Activated T-cell treated with anti-CD3 and anti-CD28 coated beads, Interleukin-2, amount 50 U/mL, for 24 hours (primary cell): ENCODE data around the gene TMA7.

Source experiments
- DNase-seq: peaks from one replicate; pipeline ENCODE4 v3.0.0-alpha.2; 2020
- H3K27ac Mint-ChIP-seq: 2 replicates; pipeline ENCODE4 v1.8.0; 2020; ENCODE audit warnings: mild to moderate bottlenecking, mixed read lengths
- H3K27me3 Mint-ChIP-seq: 2 replicates; pipeline ENCODE4 v1.8.0; 2020; ENCODE audit warnings: mixed read lengths
- H3K36me3 Mint-ChIP-seq: 2 replicates; pipeline ENCODE4 v1.8.0; 2020; ENCODE audit warnings: low read depth, mixed read lengths
- H3K4me1 Mint-ChIP-seq: 2 replicates; pipeline ENCODE4 v1.8.0; 2020; ENCODE audit warnings: low read depth, mixed read lengths
- H3K4me3 Mint-ChIP-seq: 2 replicates; pipeline ENCODE4 v1.8.0; 2020; ENCODE audit warnings: mild to moderate bottlenecking, moderate library complexity, mixed read lengths
- H3K9me3 Mint-ChIP-seq: 2 replicates; pipeline ENCODE4 v1.8.0; 2020; ENCODE audit warnings: mixed read lengths

TMA7 gene

DNA sequence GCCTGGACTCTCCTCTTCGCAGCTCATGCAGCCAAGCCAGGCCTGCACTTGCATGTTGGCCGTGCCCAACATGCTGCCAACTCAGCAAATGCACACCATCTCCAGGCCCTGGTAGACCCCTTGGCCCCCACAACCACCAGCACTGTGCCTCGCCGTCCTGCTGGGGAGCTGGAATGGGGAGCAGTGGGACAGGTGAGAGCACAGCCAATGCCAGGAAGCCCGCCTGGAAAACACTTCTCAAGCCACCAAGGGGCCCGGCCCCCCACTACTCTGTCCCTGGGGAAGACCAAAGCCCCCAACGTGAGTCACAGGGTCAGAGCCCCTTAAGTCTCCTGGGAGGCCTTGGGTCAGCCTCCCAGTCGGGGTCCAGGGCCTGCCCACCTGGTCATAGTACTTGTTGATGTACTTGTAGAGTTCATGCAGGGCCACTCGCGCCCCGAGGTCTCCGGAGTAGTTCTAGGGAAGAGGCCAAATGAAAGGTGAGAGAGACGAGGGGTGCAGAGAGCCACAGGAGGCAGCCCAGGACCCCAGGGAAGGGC, 34.6 kb upstream of the TMA7 start:
- Mint-ChIP-seq H3K27me3 (no peaks in the 10 kb centered on the region), H3K9me3 (no peaks in the 10 kb centered on the region), H3K36me3 (no peaks in the 10 kb centered on the region), H3K4me1 (no peaks in the 10 kb centered on the region), H3K27ac (no peak overlapping the region), H3K4me3 (no peak overlapping the region)
- peak; percentile 22 for DNase-seq

DNA sequence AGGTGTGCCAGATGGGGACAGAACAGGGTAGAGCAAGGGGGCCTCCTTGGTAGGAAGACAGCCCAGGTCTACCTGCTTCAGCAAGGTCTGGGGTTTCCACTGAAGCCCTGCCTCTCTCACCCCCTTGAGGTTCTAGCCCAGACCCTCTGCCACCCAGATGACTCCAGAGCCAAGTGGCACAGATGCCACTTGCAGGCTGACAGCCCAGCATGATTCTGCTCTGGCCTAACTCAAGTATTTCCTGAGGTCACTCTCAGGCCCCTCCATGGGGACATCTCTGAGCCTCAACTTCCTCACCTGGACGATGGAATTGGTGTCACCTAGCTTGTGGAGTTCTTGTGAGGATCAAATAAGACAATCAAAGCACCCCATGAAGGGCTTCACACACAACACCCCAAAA, 34.1 kb upstream of the TMA7 start:
- Mint-ChIP-seq H3K4me3 (no peak overlapping the region), H3K27ac (no peak overlapping the region), H3K9me3 (no peaks in the 10 kb centered on the region), H3K27me3 (no peaks in the 10 kb centered on the region), H3K4me1 (no peaks in the 10 kb centered on the region), H3K36me3 (no peaks in the 10 kb centered on the region)
- peak; percentile 17 for DNase-seq

DNA sequence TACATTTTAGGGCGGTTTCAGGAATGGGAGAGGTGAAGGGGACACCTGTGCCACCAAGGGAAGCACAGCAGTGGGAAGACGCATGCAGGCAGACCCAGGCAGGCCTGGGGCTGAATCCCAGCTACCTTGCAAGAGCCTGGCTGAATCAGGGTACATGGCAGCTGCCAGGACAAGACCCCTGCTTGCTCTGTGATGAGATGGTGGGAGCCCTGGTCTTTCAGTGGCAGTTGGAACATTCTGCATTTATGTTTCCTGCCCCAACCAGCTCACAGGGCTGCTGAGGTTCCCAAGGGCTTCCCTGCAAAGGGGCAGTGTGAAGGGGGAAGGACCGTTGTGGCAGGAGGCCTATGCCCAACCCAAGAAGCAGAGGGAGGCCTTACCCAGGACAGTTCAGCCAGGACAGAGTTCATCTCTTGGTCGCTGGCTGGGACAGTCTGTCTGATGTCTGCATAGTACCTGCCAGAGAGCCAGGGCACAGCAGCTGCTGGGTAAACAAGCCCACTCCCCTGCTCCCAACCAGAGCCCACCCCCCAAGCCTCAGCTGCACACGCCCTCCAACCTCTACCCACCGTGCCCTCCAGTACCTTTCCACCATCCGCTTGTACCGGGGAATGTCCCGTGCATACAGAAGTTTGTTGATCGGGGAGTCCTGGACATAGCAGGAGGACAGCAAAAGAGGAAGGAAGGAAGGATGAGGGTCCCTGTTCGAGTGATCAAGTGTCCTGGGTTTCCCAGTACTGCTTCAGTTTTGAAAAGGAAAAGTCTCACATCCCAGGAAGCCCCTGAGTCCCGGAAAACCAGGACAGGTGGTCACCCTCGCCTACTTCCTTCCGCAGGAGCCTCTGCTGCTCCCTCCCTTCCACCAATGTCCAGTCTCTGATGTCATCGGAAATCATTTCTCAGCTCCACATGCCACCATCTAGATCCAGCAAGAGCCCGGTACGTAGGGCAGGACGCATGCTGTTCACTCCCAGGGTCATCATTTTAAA, 33.3 kb upstream of the TMA7 start:
- no peaks in the 10 kb centered on the region for H3K9me3 Mint-ChIP-seq
- no peaks in the 10 kb centered on the region for H3K27me3 Mint-ChIP-seq
- peak; percentile 17 for DNase-seq
- H3K4me1 Mint-ChIP-seq, result no peaks in the 10 kb centered on the region
- H3K4me3 Mint-ChIP-seq, result no peak overlapping the region
- H3K36me3 Mint-ChIP-seq, result no peaks in the 10 kb centered on the region
- H3K27ac Mint-ChIP-seq, result no peak overlapping the region

DNA sequence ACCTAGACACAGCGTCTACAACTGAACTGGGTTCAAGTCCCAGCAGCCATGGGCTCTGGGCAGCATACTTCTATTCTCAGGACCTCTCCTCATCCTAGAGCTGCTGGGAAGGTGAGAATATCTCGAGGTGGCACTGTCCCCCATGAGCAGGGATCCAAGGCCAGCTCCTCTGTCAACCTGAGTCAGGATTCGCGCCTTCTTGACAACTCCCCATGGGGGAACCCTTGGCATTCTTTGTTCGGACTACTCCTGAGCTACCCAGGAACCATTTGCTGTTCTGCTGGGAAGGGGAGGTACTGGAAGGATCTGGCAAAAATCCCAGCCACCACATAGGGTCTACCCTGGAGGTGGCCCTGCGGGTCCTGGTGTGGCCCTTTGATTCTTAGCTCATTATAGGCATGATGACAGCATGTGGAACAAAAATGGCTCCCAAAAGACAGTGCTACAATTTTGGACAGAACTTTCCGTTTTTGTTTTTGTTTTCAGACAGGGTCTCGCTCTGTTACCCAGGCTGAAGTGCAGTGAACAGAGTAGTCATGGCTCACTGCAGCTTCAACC, 32.4 kb upstream of the TMA7 start:
- no peaks in the 10 kb centered on the region for H3K4me1 Mint-ChIP-seq
- H3K36me3 Mint-ChIP-seq, result no peaks in the 10 kb centered on the region
- no peaks in the 10 kb centered on the region for H3K27me3 Mint-ChIP-seq
- H3K4me3 Mint-ChIP-seq, result no peak overlapping the region
- H3K27ac Mint-ChIP-seq, result no peak overlapping the region
- H3K9me3 Mint-ChIP-seq, result no peaks in the 10 kb centered on the region
- DNase-seq, result peak; percentile 8

DNA sequence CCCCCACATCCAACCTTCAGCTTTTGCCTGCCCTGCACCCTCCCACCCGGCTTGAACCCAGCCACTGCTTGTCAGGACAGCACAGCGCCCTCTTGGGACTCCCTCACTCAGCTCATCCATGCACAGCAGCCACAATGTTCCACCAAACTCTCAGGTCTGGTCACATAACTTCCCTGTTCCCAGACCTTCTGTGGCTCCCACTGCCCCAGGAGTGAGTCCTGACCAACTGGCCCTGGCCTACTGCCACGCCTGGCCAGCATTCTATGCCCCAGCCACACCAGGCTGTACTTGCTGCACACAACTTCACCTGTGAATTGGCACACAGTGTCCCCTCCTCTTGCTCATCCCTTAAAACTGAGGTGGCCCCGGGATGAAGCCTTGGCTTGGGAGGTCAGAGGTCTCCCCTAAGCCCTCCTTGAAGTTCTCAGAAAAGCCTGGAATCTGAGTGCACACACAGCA, 31.2 kb upstream of the TMA7 start:
- no peaks in the 10 kb centered on the region for H3K27me3 Mint-ChIP-seq
- H3K36me3 Mint-ChIP-seq, result no peaks in the 10 kb centered on the region
- no peak overlapping the region for H3K27ac Mint-ChIP-seq
- no peak overlapping the region for H3K4me3 Mint-ChIP-seq
- peak; percentile 23 for DNase-seq
- no peaks in the 10 kb centered on the region for H3K9me3 Mint-ChIP-seq
- H3K4me1 Mint-ChIP-seq, result no peaks in the 10 kb centered on the region

DNA sequence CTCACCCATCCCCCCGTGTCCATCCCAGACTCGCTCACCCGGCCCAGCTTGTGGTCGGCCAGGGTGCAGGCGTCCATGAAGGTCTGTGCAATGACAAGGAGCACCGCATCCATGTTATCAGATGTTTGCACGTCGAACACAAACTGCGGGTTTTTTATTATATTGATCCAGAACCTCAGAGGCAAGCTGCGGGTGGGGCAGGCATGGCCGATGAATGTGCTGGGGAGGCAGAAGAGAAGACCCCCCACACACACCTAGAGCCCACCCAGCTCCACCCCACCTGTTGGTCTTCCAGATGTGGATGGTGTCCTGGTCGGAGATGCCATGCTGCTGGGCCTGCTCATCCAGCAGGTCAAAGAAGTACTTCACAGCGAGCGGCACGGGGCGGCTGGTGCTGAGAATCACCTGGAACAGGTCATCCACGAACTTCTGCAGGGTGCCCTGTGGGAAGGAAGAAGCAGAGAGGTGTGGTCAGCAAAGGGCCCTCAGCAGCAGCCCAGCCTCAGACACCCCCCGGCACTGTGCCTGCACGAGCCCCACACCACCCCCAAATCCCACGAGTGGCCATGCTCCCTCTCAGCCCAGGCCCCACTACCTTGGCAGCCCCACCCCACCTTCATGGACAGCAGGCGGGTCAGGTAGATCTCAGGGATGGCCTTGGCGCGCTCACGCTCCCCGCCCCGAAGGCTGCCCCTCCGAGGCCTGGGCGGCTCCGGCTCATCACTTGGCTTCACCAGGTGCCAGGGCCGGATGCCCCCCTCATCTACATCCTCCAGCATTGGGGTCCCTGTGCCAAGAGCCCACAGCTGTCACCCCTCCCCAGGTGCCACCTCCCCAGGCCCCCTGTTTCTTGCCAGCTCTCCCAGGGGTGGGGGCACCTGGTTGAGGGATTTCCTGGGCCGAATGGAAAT, 30.5 kb upstream of the TMA7 start:
- Mint-ChIP-seq H3K4me1 (no peaks in the 10 kb centered on the region), H3K9me3 (no peaks in the 10 kb centered on the region), H3K36me3 (no peaks in the 10 kb centered on the region), H3K4me3 (no peak overlapping the region), H3K27ac (no peak overlapping the region), H3K27me3 (no peaks in the 10 kb centered on the region)
- no peak for DNase-seq

DNA sequence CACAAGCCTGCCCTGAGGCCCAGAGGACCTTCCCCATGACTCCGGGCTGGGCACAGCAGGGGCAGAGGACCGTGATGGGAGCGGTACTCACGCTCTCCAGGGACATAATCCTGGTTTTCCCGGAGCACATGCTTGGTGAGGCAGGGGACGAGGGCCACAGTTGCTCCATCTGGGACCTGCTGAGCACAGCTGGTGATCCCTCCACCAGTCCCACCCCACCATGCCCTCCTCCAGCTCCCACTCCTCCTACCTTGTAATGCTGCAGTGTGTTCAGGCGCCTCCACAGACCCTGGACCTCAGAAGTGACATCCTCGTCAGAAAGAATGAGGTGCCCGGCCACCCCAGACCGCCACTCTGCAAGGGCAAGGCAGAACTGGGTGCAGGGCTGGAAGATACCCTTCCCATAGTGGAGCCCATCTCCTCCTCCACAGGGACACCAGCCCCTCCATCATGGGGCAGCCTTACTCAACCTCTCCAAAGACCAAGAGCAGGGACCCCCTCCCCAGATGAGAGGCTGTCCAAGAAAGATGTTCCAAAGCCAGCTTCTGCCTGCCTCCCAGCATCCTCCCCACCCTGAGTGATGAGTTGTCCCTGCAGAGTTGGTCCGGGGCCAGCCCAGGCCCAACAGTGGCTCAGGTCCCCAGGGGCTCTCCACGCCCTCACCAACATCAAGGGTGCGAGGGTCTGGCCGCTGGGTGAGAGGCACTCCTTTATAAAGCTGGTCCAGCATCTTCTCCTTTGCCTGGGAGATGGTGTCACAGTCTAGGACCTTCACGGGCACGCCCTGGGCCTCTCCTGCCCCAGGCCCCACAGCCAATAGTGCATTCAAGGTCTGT, 29.6 kb upstream of the TMA7 start:
- no peaks in the 10 kb centered on the region for H3K27me3 Mint-ChIP-seq
- no peaks in the 10 kb centered on the region for H3K9me3 Mint-ChIP-seq
- DNase-seq, result no peak
- H3K27ac Mint-ChIP-seq, result no peak overlapping the region
- no peak overlapping the region for H3K4me3 Mint-ChIP-seq
- H3K36me3 Mint-ChIP-seq, result no peaks in the 10 kb centered on the region
- H3K4me1 Mint-ChIP-seq, result no peaks in the 10 kb centered on the region

- Mint-ChIP-seq H3K27me3 (no peaks in the 10 kb centered on the region), H3K4me3 (no peak overlapping the region), H3K36me3 (no peaks in the 10 kb centered on the region), H3K9me3 (no peaks in the 10 kb centered on the region), H3K27ac (no peak overlapping the region), H3K4me1 (no peaks in the 10 kb centered on the region)
- DNase-seq, result no peak
These were observed 28.9 kb upstream of the TMA7 start for GRCh38 chr3:48411041-48411588.

GRCh38 chr3:48411606-48412374, 28.3 kb upstream of the TMA7 start:
- H3K27ac Mint-ChIP-seq, result no peak overlapping the region
- no peak overlapping the region for H3K4me3 Mint-ChIP-seq
- no peak for DNase-seq
- no peaks in the 10 kb centered on the region for H3K27me3 Mint-ChIP-seq
- no peaks in the 10 kb centered on the region for H3K4me1 Mint-ChIP-seq
- no peaks in the 10 kb centered on the region for H3K36me3 Mint-ChIP-seq
- H3K9me3 Mint-ChIP-seq, result no peaks in the 10 kb centered on the region

DNA sequence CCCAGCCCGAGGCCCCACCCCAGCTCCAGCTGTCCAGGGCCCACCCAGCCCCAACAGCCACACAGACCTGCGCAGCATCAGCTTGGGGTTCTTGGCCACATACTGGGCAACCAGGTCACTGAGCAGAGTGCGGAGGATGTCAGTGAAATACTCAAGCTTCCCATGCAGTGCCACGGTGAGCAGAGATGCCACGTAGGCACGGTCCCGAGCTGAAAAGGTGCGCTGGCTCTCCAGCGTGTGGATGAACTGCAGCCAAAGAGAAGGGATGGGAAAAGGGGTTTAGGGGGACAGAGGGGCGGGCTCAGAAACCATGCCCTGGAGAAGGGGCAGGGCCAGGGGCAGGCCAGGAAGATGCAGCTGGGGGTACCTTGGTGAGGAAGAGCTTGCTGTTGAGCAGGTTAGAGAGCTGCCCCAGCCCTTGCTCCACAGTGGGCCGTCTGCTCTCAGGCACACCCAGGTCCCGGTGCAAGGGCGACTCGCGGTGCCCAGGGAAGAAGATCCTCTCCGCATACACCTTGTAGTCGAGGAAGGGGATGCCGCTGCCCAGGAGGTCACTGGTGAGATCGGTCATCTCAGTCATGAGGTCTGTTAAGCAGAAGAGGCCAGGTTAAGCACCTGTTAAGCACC, 27.6 kb upstream of the TMA7 start:
- DNase-seq, result no peak
- no peaks in the 10 kb centered on the region for H3K36me3 Mint-ChIP-seq
- H3K4me3 Mint-ChIP-seq, result no peak overlapping the region
- H3K27ac Mint-ChIP-seq, result no peak overlapping the region
- no peaks in the 10 kb centered on the region for H3K4me1 Mint-ChIP-seq
- H3K9me3 Mint-ChIP-seq, result no peaks in the 10 kb centered on the region
- H3K27me3 Mint-ChIP-seq, result no peaks in the 10 kb centered on the region

DNA sequence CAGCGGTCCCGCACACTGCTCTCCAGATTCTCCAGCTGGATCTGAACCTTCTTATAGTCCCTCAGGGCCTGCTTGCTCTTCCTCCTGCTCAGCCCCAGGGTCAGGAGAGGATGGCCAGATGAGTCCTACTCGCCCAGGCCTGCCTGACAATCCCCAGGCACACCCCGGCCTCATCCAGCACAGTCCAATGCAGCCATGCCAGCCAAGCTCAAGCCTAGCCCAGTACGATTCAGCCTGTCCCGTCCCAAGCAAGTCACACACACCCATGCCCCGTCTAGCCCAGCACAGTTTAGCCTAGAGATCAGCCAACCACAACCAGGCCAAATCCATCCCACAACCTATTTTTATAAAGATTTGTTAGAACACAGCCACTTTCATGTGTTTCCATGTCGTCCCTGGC, 27.0 kb upstream of the TMA7 start:
- Mint-ChIP-seq H3K27ac (no peak overlapping the region), H3K4me3 (no peak overlapping the region), H3K9me3 (no peaks in the 10 kb centered on the region), H3K4me1 (no peaks in the 10 kb centered on the region), H3K27me3 (no peaks in the 10 kb centered on the region), H3K36me3 (no peaks in the 10 kb centered on the region)
- DNase-seq, result no peak

- Mint-ChIP-seq H3K9me3 (no peaks in the 10 kb centered on the region), H3K36me3 (no peaks in the 10 kb centered on the region), H3K4me1 (no peaks in the 10 kb centered on the region), H3K4me3 (no peak overlapping the region), H3K27me3 (no peaks in the 10 kb centered on the region), H3K27ac (no peak overlapping the region)
- DNase-seq, result no peak
These were observed 26.4 kb upstream of the TMA7 start for GRCh38 chr3:48413611-48414010.
